Measurements from ENCODE around the gene KRTAP10-7. TPM values are rescaled to one million over a fixed set of nuclear protein-coding genes. Genes with fewer than 3 reads are reported as not detected.

Gene KRTAP10-7
- total and polyA plus RNA-seq, 2 experiments from 2014 or later: not detected

DNA sequence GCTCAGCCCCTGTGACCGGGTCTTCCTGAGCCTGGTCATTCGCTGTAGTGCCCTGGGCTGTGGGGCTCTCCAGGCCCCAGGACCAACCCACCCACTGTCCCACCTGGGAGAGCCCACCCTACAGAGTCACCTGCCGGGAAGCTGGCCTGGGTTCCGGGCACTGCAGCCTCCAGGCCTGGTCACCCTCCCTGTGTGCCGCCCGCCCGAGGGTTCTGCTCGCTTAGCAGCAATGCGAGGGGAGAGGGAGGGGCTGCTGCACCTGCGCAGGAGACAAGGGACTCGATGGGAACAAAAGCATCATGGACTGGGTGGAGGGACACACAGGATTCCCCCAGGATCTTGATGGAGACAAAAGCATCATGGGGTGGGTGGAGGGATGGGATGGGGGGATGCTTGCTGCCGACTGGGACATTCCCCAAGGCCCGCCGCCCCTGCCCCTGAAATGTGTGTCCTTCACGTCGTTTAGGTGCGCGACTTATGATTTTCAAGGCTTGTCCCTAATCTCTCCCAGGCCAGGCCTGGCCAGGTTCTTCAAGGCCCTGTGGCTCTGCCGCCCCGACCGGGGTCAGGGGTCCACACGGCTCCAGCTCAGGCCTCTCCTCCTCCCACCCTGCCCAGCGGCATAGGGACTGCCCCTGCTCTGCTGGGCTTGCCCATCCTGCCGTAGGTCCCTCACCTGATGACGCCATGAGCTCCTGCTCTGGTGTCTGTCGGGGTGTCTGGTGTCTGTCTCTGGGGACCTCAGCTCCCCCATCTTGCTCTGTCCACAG is 13.2 kb downstream of the KRTAP10-7 start:
- Histone ChIP-seq H3K27me3 (ENCODE audit: insufficient read depth) (no peaks in the 10 kb centered on the region), H3K4me2 (no peak overlapping the region), H3K36me3 (ENCODE audit: insufficient read depth) (0 out of 2 replicates have a peak, but pooled peaks cover 4% of the 10 kb centered on the region), H3K4me3 (no peak overlapping the region), H3K9me2 (ENCODE audit: insufficient read depth) (no peaks in the 10 kb centered on the region), H3F3A (replicated peaks; ENCODE audit: low read depth) (no peaks in the 10 kb centered on the region), H2AFZ (no peak overlapping the region), H3K4me1 (ENCODE audit: insufficient read depth) (no peaks in the 10 kb centered on the region), H4K20me1 (replicated peaks; ENCODE audit: insufficient read depth) (no peaks in the 10 kb centered on the region), H3K79me2 (replicated peaks; ENCODE audit: insufficient read depth) (no peaks in the 10 kb centered on the region), H3K27ac (ENCODE audit: low read depth) (no peak overlapping the region)
- Mint-ChIP-seq H3K36me3 (ENCODE audit: low read depth) (peaks cover 20% of the 10 kb centered on the region), H3K27ac (no peak overlapping the region; the same call in 1 of the 2 replicates), H3K27me3 (ENCODE audit: insufficient read depth, low read depth, poor library complexity) (peaks cover 8% of the 10 kb centered on the region), H3K9me3 (peaks cover 43% of the 10 kb centered on the region), H3K4me3 (no peak overlapping the region), H3K4me1 (peaks cover 19% of the 10 kb centered on the region)
- TF ChIP-seq ZNF331 (CRISPR knock-in tag; IDR thresholded peaks at IDR 0.05; ENCODE audit: low read depth): no peak
- no peak for TF ChIP-seq EZH2 (IDR thresholded peaks at IDR 0.05; ENCODE audit: low read depth, unreplicated experiment)
- TF ChIP-seq POLR2AphosphoS5 (IDR thresholded peaks at IDR 0.05; ENCODE audit: low read depth): no peak
- no peak for TF ChIP-seq CREB1 (CRISPR knock-in tag; IDR thresholded peaks at IDR 0.05; ENCODE audit: low read depth)
- TF ChIP-seq JUNB (IDR thresholded peaks at IDR 0.05; ENCODE audit: unreplicated experiment): no peak
- no peak for TF ChIP-seq NANOG (IDR thresholded peaks at IDR 0.05; ENCODE audit: borderline replicate concordance)
- no peak for TF ChIP-seq EZH2phosphoT487 (IDR thresholded peaks at IDR 0.05; ENCODE audit: unreplicated experiment)
- no peak for TF ChIP-seq ZNF462 (CRISPR knock-in tag; IDR thresholded peaks at IDR 0.05)
- TF ChIP-seq STAT1 (IDR thresholded peaks at IDR 0.05; ENCODE audit: unreplicated experiment): no peak
- TF ChIP-seq ZNF114 (CRISPR knock-in tag; IDR thresholded peaks at IDR 0.05): no peak
- TF ChIP-seq REST (IDR thresholded peaks at IDR 0.05; ENCODE audit: unreplicated experiment): no peak
- TF ChIP-seq, protein P1, sequence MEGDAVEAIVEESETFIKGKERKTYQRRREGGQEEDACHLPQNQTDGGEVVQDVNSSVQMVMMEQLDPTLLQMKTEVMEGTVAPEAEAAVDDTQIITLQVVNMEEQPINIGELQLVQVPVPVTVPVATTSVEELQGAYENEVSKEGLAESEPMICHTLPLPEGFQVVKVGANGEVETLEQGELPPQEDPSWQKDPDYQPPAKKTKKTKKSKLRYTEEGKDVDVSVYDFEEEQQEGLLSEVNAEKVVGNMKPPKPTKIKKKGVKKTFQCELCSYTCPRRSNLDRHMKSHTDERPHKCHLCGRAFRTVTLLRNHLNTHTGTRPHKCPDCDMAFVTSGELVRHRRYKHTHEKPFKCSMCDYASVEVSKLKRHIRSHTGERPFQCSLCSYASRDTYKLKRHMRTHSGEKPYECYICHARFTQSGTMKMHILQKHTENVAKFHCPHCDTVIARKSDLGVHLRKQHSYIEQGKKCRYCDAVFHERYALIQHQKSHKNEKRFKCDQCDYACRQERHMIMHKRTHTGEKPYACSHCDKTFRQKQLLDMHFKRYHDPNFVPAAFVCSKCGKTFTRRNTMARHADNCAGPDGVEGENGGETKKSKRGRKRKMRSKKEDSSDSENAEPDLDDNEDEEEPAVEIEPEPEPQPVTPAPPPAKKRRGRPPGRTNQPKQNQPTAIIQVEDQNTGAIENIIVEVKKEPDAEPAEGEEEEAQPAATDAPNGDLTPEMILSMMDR (conservative IDR thresholded peaks at IDR 0.05; ENCODE audit: low read depth in 2 of 2): no peak
- TF ChIP-seq ETS1 (IDR thresholded peaks at IDR 0.05): no peak
- ATAC-seq: no peak
- no peak for DNase-seq (ENCODE audit: low spot score)
